GM19324 (cell line): Measurements from ENCODE around the gene C5orf22.
"Not testable (repeated sequence)": the region's sequence is repeated elsewhere in the genome, so short reads cannot be mapped to it uniquely, and the experiment has no call there.

ENCODE experiments used
- ATAC-seq: cut with Tn5 transposase; IDR thresholded peaks from one replicate; pipeline ENCODE4 v1.9.1; 2021; ENCODE audit warnings: mild to moderate bottlenecking, moderate library complexity; ENCODE audit not compliant: unreplicated experiment, low FRiP score

Gene C5orf22

DNA sequence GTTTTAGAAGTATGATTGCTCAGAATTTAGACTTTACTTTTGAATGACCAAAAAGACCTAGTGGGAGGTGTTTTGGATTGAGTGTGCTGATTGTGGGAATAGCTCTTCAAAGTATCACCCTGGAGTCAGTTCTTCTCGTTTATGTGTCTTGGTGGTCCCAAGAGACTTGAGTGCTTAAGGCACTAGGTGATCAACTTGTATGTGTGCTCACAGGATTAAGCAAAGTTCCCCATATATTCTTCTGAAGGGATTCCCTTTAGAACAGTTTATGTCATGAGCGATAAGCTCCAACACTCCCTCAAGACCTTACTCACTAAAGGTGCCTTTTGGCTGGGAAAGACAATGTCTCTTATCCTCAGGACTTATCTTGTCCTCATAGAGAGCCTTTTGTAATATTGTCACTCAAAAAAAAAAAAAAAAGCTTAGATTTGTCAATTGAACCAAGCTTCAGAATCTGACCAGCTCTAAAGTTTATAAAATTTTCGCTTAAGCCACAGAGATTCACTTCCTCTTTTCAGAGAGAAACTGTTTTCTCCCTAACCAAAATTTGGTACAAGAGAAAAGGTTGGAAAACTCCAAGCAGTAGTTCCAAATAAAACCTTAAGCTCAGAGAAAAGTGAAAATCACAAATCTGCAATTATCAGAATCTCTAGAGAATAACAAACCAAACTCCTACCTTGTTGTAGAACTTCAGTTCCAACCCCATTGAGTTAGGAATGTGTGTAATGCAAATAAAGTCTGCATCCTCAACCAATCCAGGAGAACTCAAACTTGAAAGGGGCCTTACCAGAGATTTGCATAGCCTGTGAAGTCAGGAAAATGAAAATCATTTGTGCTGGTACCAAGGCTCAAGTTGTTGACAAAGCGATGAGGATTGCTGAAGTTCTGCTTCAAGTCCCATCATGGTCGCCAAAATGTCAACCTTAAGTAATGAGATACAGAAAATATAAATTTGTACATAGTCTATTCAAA is 66.8 kb downstream of the C5orf22 start:
- ATAC-seq, result no peak

- ATAC-seq, result not testable (repeated sequence)
These were observed 70.2 kb downstream of the C5orf22 start for GRCh38 chr5:31602305-31602704.

- no peak for ATAC-seq
These were observed 72.1 kb downstream of the C5orf22 start for GRCh38 chr5:31604240-31604639.

- no peak for ATAC-seq
These were observed 72.5 kb downstream of the C5orf22 start for GRCh38 chr5:31604644-31605043.
